ENCODE results near the gene SSR2. TPM values are rescaled to one million over a fixed set of nuclear protein-coding genes. Genes with fewer than 3 reads are reported as not detected.

The SSR2 gene
- total RNA-seq, 2 experiments from 2014 or later = 262 to 268 TPM

GRCh38 chr1:155983191-155984024, 37.3 kb downstream of the SSR2 start:
- CTCF ChIA-PET = interaction anchor here (0.5 to 2.6 kb wide), 6 partner anchors 9 to 50 kb away, joined by 3 to 11 read pairs (median 3); partner anchors contain the start of gene KHDC4
- no peak overlapping the region for H3K4me3 Mint-ChIP-seq
- no peak overlapping the region for H3K27ac Mint-ChIP-seq
- H3K4me1 Mint-ChIP-seq = peaks cover 38% of the 10 kb centered on the region
- no peak for DNase-seq
- no peaks in the 10 kb centered on the region for H3K27me3 Mint-ChIP-seq
- H3K36me3 Mint-ChIP-seq (ENCODE audit: low read depth) = peaks cover 27% of the 10 kb centered on the region
- POLR2A ChIA-PET = interaction anchor here (0.9 to 2.5 kb wide), 5 partner anchors 32 to 51 kb away, joined by 3 to 7 read pairs (median 6); no protein-coding TSS in a partner anchor
- no peaks in the 10 kb centered on the region for H3K9me3 Mint-ChIP-seq

GRCh38 chr1:155982106-155982505, 38.6 kb downstream of the SSR2 start:
- ChIA-PET CTCF (interaction anchor here (0.6 to 2.0 kb wide), 6 partner anchors 10 to 322 kb away, joined by 3 to 5 read pairs (median 3); partner anchors contain the start of gene KHDC4), POLR2A (interaction anchor here (6.4 kb wide), 1 partner anchor 42 kb away, joined by 63 read pairs; the partner anchor contains the start of gene RXFP4)
- Mint-ChIP-seq H3K27ac (peak overlapping the region; percentile 21), H3K36me3 (ENCODE audit: low read depth) (peaks cover 37% of the 10 kb centered on the region), H3K27me3 (no peaks in the 10 kb centered on the region), H3K4me1 (peaks cover 38% of the 10 kb centered on the region), H3K9me3 (no peaks in the 10 kb centered on the region), H3K4me3 (no peak overlapping the region)
- no peak for DNase-seq

- H3K27ac Mint-ChIP-seq = peak overlapping the region; percentile 93
- DNase-seq = peak; percentile 39
- H3K36me3 Mint-ChIP-seq (ENCODE audit: low read depth) = peaks cover 43% of the 10 kb centered on the region
- ChIA-PET CTCF (interaction anchor here (0.6 to 9.1 kb wide), 9 partner anchors 9 to 323 kb away, joined by 3 to 80 read pairs (median 4); no protein-coding TSS in a partner anchor), POLR2A (interaction anchor here (1.0 to 7.5 kb wide), 8 partner anchors 15 to 122 kb away, joined by 3 to 68 read pairs (median 24); partner anchors contain the start of genes KHDC4, RXFP4 and SYT11)
- peak overlapping the region; percentile 100 for H3K4me3 Mint-ChIP-seq
- H3K9me3 Mint-ChIP-seq = no peaks in the 10 kb centered on the region
- no peaks in the 10 kb centered on the region for H3K27me3 Mint-ChIP-seq
- peaks cover 38% of the 10 kb centered on the region for H3K4me1 Mint-ChIP-seq
These were observed 39.3 kb downstream of the SSR2 start for GRCh38 chr1:155981266-155982088.

- Mint-ChIP-seq H3K4me3 (peak overlapping the region; percentile 100), H3K4me1 (peaks cover 51% of the 10 kb centered on the region), H3K9me3 (no peaks in the 10 kb centered on the region), H3K27ac (peak overlapping the region; percentile 93), H3K36me3 (ENCODE audit: low read depth) (peaks cover 60% of the 10 kb centered on the region), H3K27me3 (no peaks in the 10 kb centered on the region)
- no peak for DNase-seq
- POLR2A ChIA-PET = interaction anchor here (1.0 to 7.5 kb wide), 10 partner anchors 9 to 303 kb away, joined by 3 to 68 read pairs (median 19); partner anchors contain the start of genes KHDC4, RXFP4 and SMG5
- CTCF ChIA-PET = interaction anchor here (0.6 to 9.1 kb wide), 8 partner anchors 10 to 470 kb away, joined by 3 to 80 read pairs (median 5); no protein-coding TSS in a partner anchor
These were observed 41.0 kb downstream of the SSR2 start for GRCh38 chr1:155979597-155980343.

- Mint-ChIP-seq H3K27me3 (no peaks in the 10 kb centered on the region), H3K36me3 (ENCODE audit: low read depth) (peaks cover 67% of the 10 kb centered on the region), H3K9me3 (no peaks in the 10 kb centered on the region), H3K27ac (peak overlapping the region; percentile 93), H3K4me3 (peak overlapping the region; percentile 100), H3K4me1 (peaks cover 58% of the 10 kb centered on the region)
- ChIA-PET CTCF (interaction anchor here (1.2 to 9.1 kb wide), 7 partner anchors 11 to 40 kb away, joined by 3 to 80 read pairs (median 10); no protein-coding TSS in a partner anchor), POLR2A (interaction anchor here (0.8 to 7.5 kb wide), 13 partner anchors 9 to 304 kb away, joined by 3 to 68 read pairs (median 10); partner anchors contain the start of genes KHDC4, RXFP4 and SMG5)
- peak; percentile 24 for DNase-seq
These were observed 41.8 kb downstream of the SSR2 start for GRCh38 chr1:155978973-155979429.

GRCh38 chr1:155978325-155978972, 42.3 kb downstream of the SSR2 start, which contains the start of gene ARHGEF2:
TSS of gene ARHGEF2 (minus strand) at chr1:155978547. CDS start at chr1:155978427, 120 bp downstream.
- no peaks in the 10 kb centered on the region for H3K27me3 Mint-ChIP-seq
- H3K36me3 Mint-ChIP-seq (ENCODE audit: low read depth) = peaks cover 67% of the 10 kb centered on the region
- POLR2A ChIA-PET = interaction anchor here (0.8 to 7.5 kb wide), 16 partner anchors 9 to 304 kb away, joined by 3 to 68 read pairs (median 6); partner anchors contain the start of genes KHDC4, RXFP4 and SMG5

GRCh38 chr1:155977690-155978324, 42.9 kb downstream of the SSR2 start:
- ChIA-PET CTCF (interaction anchor here (0.6 to 9.1 kb wide), 15 partner anchors 10 to 633 kb away, joined by 3 to 80 read pairs (median 6); partner anchors contain the start of gene KHDC4), POLR2A (interaction anchor here (0.8 to 7.5 kb wide), 21 partner anchors 8 to 305 kb away, joined by 3 to 68 read pairs (median 4); partner anchors contain the start of genes KHDC4, LAMTOR2, RXFP4 and SMG5)
- Mint-ChIP-seq H3K36me3 (ENCODE audit: low read depth) (peaks cover 73% of the 10 kb centered on the region), H3K9me3 (no peaks in the 10 kb centered on the region), H3K4me3 (peak overlapping the region; percentile 100), H3K4me1 (peaks cover 63% of the 10 kb centered on the region), H3K27ac (peak overlapping the region; percentile 93), H3K27me3 (no peaks in the 10 kb centered on the region)
- peak; percentile 31 for DNase-seq

More at GRCh38 chr1:155978325-155978972, 42.3 kb downstream of the SSR2 start, which contains the start of gene ARHGEF2:
- CTCF ChIA-PET = interaction anchor here (0.6 to 9.1 kb wide), 10 partner anchors 11 to 633 kb away, joined by 3 to 80 read pairs (median 5); partner anchors contain the start of gene KHDC4
- Mint-ChIP-seq H3K4me1 (peaks cover 60% of the 10 kb centered on the region), H3K9me3 (no peaks in the 10 kb centered on the region), H3K27ac (peak within 1 kb of the TSS; percentile 93), H3K4me3 (peak within 1 kb of the TSS; percentile 100)
- peak; percentile 84 for DNase-seq

- Mint-ChIP-seq H3K36me3 (ENCODE audit: low read depth) (peaks cover 77% of the 10 kb centered on the region), H3K27me3 (no peaks in the 10 kb centered on the region), H3K9me3 (no peaks in the 10 kb centered on the region), H3K4me1 (peaks cover 66% of the 10 kb centered on the region), H3K27ac (peak overlapping the region; percentile 93), H3K4me3 (peak overlapping the region; percentile 100)
- POLR2A ChIA-PET = interaction anchor here (0.6 to 7.5 kb wide), 18 partner anchors 10 to 704 kb away, joined by 3 to 68 read pairs (median 4); partner anchors contain the start of genes CLK2, KHDC4, LAMTOR2 and RXFP4
- CTCF ChIA-PET = interaction anchor here (0.6 to 9.1 kb wide), 17 partner anchors 9 to 306 kb away, joined by 3 to 80 read pairs (median 5); partner anchors contain the start of genes KHDC4 and SYT11
- no peak for DNase-seq
These were observed 43.6 kb downstream of the SSR2 start for GRCh38 chr1:155976913-155977689.

- no peaks in the 10 kb centered on the region for H3K9me3 Mint-ChIP-seq
- ChIA-PET POLR2A (interaction anchor here (0.6 to 7.5 kb wide), 14 partner anchors 9 to 703 kb away, joined by 3 to 68 read pairs (median 5); partner anchors contain the start of genes CLK2, KHDC4, RXFP4 and SSR2), CTCF (interaction anchor here (0.6 to 9.1 kb wide), 13 partner anchors 9 to 153 kb away, joined by 3 to 80 read pairs (median 5); partner anchors contain the start of genes KHDC4 and SYT11)
- H3K27me3 Mint-ChIP-seq = no peaks in the 10 kb centered on the region
- H3K36me3 Mint-ChIP-seq (ENCODE audit: low read depth) = peaks cover 74% of the 10 kb centered on the region
- H3K4me1 Mint-ChIP-seq = peaks cover 64% of the 10 kb centered on the region
- H3K27ac Mint-ChIP-seq = peak overlapping the region; percentile 93
- H3K4me3 Mint-ChIP-seq = peak overlapping the region; percentile 100
- DNase-seq = peak; percentile 59
These were observed 44.5 kb downstream of the SSR2 start for GRCh38 chr1:155976062-155976912.

Data from activated CD4-positive, alpha-beta memory T cell treated with anti-CD3 and anti-CD28 coated beads, Interleukin-2, amount 10 ng/mL, durations not matched to agents 7 days and 5 days (primary cell).